Measurements from ENCODE around the gene NBPF14.
"Not testable (repeated sequence)": the region's sequence is repeated elsewhere in the genome, so short reads cannot be mapped to it uniquely, and the experiment has no call there.

DNA sequence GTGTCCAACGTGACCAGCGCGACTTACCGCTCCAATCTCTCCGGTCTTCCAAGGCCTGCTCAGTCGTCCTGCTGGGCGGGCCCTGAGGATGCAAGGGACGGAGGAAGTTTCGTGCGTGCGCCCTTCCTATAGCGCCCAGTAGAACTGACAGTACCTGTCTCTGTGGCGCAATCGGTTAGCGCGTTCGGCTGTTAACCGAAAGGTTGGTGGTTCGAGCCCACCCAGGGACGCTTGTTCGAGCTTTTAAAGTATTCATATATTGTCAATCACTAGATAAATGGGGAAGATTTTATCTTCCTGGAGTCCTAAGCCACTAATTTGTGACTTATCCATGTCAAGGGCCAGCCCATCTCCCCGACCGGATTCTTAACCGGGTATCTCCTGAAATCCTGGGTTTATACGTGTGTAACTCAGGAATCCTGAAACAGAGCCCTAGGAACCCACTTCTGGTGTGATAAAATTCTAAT lies 66.7 kb downstream of the NBPF14 start:
- TF ChIP-seq, protein P1, sequence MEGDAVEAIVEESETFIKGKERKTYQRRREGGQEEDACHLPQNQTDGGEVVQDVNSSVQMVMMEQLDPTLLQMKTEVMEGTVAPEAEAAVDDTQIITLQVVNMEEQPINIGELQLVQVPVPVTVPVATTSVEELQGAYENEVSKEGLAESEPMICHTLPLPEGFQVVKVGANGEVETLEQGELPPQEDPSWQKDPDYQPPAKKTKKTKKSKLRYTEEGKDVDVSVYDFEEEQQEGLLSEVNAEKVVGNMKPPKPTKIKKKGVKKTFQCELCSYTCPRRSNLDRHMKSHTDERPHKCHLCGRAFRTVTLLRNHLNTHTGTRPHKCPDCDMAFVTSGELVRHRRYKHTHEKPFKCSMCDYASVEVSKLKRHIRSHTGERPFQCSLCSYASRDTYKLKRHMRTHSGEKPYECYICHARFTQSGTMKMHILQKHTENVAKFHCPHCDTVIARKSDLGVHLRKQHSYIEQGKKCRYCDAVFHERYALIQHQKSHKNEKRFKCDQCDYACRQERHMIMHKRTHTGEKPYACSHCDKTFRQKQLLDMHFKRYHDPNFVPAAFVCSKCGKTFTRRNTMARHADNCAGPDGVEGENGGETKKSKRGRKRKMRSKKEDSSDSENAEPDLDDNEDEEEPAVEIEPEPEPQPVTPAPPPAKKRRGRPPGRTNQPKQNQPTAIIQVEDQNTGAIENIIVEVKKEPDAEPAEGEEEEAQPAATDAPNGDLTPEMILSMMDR (IDR thresholded peaks at IDR 0.05), result not testable (repeated sequence)
- TF ChIP-seq POLR2AphosphoS5, POLR2A (IDR thresholded peaks at IDR 0.05): not testable (repeated sequence)

Measured in transverse colon (tissue), 4 donors.